Esophagus squamous epithelium (tissue), 4 donors: ENCODE measurements around the gene ZNF217.

Experiments
- POLR2A ChIP-seq, 4 donors: fragments of 450-650 bp; IDR thresholded peaks; one replicate each; pipeline ENCODE4 v1.6.1; 2017; ENCODE audit warnings: antibody characterized with exemption in 4 of 4, mild to moderate bottlenecking in 4 of 4, moderate library complexity in 3 of 4
- TF ChIP-seq, protein P1 (sequence below), 6 experiments: fragments of 450-650 bp in 4 of 6; fragments of 200-600 bp in 2 of 6; sonication (generic) in 2 of 6; IDR thresholded peaks; one replicate each; pipeline ENCODE4 v1.5.1; 2016 to 2019; ENCODE audit warnings: antibody characterized with exemption in 6 of 6, mild to moderate bottlenecking in 4 of 6, moderate library complexity in 4 of 6

DNA sequence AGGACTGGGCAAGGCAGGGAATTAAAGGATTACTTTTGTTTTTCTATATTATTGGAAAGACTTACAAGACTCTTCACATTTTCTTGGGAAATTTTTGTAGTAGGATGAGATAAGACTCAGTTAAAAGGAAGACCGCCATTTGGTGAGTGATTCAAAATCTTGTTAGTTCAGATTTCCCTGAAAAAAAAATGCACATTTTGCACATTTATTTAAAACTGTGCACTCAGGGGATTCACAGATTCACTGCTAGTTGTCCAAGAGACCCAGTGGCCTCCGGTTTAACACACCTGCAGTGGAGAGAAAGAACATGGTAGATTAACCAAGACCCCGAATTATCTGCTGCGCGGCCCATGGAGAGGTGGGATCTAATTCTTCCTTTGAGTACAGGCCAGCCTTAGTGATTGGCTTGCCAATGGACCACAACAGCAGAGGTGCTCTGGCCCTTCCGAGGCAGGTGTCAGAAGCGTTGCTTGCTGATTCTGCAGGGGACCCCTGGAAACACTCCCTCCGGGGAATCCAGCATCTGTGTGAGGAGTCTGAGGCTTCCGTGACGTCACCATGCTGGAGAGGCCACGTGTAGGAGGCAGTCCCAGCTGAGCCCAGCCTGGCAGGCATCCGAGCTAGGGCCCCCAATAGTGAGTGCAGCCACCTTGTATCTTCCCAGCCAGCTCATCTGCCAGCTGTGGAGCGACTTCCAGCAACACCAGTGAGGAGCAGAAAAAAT, 68.9 kb downstream of the ZNF217 start:
- TF ChIP-seq, protein P1, sequence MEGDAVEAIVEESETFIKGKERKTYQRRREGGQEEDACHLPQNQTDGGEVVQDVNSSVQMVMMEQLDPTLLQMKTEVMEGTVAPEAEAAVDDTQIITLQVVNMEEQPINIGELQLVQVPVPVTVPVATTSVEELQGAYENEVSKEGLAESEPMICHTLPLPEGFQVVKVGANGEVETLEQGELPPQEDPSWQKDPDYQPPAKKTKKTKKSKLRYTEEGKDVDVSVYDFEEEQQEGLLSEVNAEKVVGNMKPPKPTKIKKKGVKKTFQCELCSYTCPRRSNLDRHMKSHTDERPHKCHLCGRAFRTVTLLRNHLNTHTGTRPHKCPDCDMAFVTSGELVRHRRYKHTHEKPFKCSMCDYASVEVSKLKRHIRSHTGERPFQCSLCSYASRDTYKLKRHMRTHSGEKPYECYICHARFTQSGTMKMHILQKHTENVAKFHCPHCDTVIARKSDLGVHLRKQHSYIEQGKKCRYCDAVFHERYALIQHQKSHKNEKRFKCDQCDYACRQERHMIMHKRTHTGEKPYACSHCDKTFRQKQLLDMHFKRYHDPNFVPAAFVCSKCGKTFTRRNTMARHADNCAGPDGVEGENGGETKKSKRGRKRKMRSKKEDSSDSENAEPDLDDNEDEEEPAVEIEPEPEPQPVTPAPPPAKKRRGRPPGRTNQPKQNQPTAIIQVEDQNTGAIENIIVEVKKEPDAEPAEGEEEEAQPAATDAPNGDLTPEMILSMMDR (IDR thresholded peaks at IDR 0.05): no peak
- no peak for TF ChIP-seq POLR2A (IDR thresholded peaks at IDR 0.05)
